Naive thymus-derived CD8-positive, alpha-beta T cell (primary cell): ENCODE measurements around the gene ANKRD60. TPM values are rescaled to one million over a fixed set of nuclear protein-coding genes. Genes with fewer than 3 reads are reported as not detected.

Experiments
- ATAC-seq, 2 donors: fragments of 150-1000 bp; cut with Tn5 transposase in 1 of 2; sonication (Bioruptor Pico), chemical (Tn5 transposase) in 1 of 2; 1 replicate in 1 of 2; 2 replicates in 1 of 2; pipeline ENCODE4 v1.10.0; 2021; ENCODE audit warnings: mild to moderate bottlenecking in 2 of 2, moderate library complexity in 2 of 2
- POLR2A ChIA-PET: fragments of 350-600 bp; sonication (Branson Sonifier 250); formaldehyde crosslinking; loops from one replicate; lab custom pipeline; 2021; ENCODE audit warnings: antibody characterized with exemption; lab: Charles Lee
- DNase-seq, 10 donors: peaks; one replicate each; pipeline versions ENCODE4 v3.0.0 to v3.0.0-alpha.2; 2020 to 2022
- H3K27ac Mint-ChIP-seq, 10 donors: one replicate each; pipeline ENCODE4 v1.8.0; 2020 to 2022; ENCODE audit warnings: mild to moderate bottlenecking in 10 of 10, mixed read lengths in 10 of 10, moderate library complexity in 4 of 10, inconsistent platforms in 1 of 10
- H3K27me3 Mint-ChIP-seq, 5 donors: one replicate each; pipeline ENCODE4 v1.8.0; 2021 to 2022; ENCODE audit warnings: mixed read lengths in 5 of 5
- H3K36me3 Mint-ChIP-seq, 3 donors: one replicate each; pipeline ENCODE4 v1.8.0; 2020 to 2022; ENCODE audit warnings: mixed read lengths in 3 of 3, mild to moderate bottlenecking in 2 of 3, inconsistent platforms in 1 of 3
- H3K4me1 Mint-ChIP-seq, 4 donors: one replicate each; pipeline ENCODE4 v1.8.0; 2021 to 2022; ENCODE audit warnings: mixed read lengths in 4 of 4
- H3K4me3 Mint-ChIP-seq, 10 donors: one replicate each; pipeline ENCODE4 v1.8.0; 2020 to 2022; ENCODE audit warnings: mild to moderate bottlenecking in 10 of 10, mixed read lengths in 10 of 10, moderate library complexity in 6 of 10, inconsistent platforms in 1 of 10
- H3K9me3 Mint-ChIP-seq, 9 donors: one replicate each; pipeline ENCODE4 v1.8.0; 2020 to 2022; ENCODE audit warnings: mixed read lengths in 9 of 9, mild to moderate bottlenecking in 3 of 9, inconsistent platforms in 1 of 9, moderate library complexity in 1 of 9
- polyA plus RNA-seq, 3 donors: library from polyadenylated mRNA; unstranded; fragments of 300-500 nt; fragmentation: Illumina TruSeq; gene quantifications; one replicate each; pipeline ENCODE4 v1.2.3, GENCODE V29; 2021
- total RNA-seq, 8 experiments: library from RNA in 2 of 8; stranded (reverse) in 2 of 8; gene quantifications; one replicate each; pipeline ENCODE4 v1.2.3 and lab custom pipeline; 2021 to 2026

ANKRD60 gene
- total and polyA plus RNA-seq, 5 experiments from 2014 or later, result not detected

DNA sequence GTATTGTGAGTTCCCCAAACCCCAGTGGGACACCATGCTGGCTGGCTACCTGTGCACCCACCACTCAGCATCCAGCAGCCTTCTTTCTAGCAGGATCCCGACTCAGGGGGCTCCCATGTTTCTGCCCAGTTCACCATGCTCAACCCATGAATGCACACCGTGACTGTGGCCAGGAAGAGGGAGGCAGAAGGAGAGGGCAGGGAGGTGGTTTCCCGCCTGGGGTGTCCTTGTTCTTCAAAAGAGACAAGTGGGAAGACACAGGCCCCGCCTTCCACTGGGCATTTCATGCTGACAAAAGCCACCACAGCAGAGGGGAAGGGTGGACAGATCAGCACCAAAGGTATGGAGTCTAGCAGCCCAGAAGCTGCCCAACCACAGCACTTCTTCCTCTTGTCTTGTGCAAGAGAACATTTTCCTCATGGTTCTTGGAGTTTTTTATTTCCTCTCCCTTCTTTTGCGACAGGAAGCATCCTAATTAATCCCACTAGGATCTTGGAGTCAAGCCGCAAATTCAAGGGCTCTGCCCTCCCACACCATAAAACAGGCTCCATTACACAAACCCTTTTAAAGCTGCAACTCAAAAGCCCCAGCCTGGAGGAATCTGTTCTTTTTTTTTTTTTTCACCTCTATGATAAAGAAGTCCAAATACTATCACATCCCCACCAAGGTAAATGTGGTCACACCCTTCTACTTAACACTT is 13.5 kb upstream of the ANKRD60 start:
- ATAC-seq, result no peak

GRCh38 chr20:58240471-58240870 is 12.0 kb upstream of the ANKRD60 start:
- POLR2A ChIA-PET, result interaction anchor here (1.7 kb wide), 1 partner anchor 411 kb away, joined by 6 read pairs; the partner anchor contains the start of gene STX16
- Mint-ChIP-seq H3K9me3 (no peaks in the 10 kb centered on the region), H3K4me3 (no peak overlapping the region), H3K27ac (no peak overlapping the region), H3K4me1 (peaks cover 2 to 16% (median 13%) of the 10 kb centered on the region in 4 donors), H3K36me3 (peaks cover 0 to 20% (median 13%) of the 10 kb centered on the region in 3 donors), H3K27me3 (no peaks in the 10 kb centered on the region)
- no peak for ATAC-seq
- no peak for DNase-seq

More for the DNA sequence above, 13.5 kb upstream of the ANKRD60 start:
- H3K27ac Mint-ChIP-seq, result peak overlapping the region in 2 of 10 donors; percentile 46 to 52
- H3K27me3 Mint-ChIP-seq, result no peaks in the 10 kb centered on the region
- peaks cover 2 to 10% (median 8%) of the 10 kb centered on the region in 4 donors for H3K4me1 Mint-ChIP-seq
- DNase-seq, result no peak
- POLR2A ChIA-PET, result interaction anchor here (0.5 to 0.6 kb wide), 2 partner anchors 133 to 764 kb away, joined by 4 to 7 read pairs; no protein-coding TSS in a partner anchor
- H3K4me3 Mint-ChIP-seq, result no peak overlapping the region
- H3K9me3 Mint-ChIP-seq, result no peaks in the 10 kb centered on the region
- peaks cover 0 to 34% (median 19%) of the 10 kb centered on the region in 3 donors for H3K36me3 Mint-ChIP-seq

DNA sequence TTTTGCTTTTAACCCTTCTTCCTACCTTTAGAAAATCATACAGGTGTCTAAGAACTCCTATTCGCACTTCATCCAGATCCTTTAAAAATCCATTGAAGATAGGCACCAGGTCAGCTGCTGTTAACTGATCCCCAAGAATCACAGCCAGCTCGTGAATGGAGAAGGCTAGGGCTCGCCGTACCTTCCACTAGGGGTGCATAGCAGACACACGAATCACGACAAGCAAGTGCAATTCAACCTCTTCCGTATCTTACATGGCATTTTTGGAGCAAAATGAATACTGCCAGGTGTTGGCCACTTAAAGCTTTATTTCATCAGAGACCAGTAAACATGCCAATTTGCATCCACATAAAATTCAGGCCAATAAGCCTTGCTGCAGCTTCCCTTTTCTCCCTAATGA is 10.8 kb upstream of the ANKRD60 start:
- Mint-ChIP-seq H3K4me3 (no peak overlapping the region), H3K4me1 (peaks cover 2 to 17% (median 15%) of the 10 kb centered on the region in 4 donors), H3K27me3 (no peaks in the 10 kb centered on the region), H3K9me3 (no peaks in the 10 kb centered on the region), H3K36me3 (peaks cover 0 to 7% (median 4%) of the 10 kb centered on the region in 3 donors), H3K27ac (peak overlapping the region in 5 of 10 donors; percentile 10 to 64 (median 38))
- ATAC-seq (no peak), DNase-seq (no peak)
- POLR2A ChIA-PET, result interaction anchor here (1.7 kb wide), 1 partner anchor 412 kb away, joined by 6 read pairs; the partner anchor contains the start of gene STX16

DNA sequence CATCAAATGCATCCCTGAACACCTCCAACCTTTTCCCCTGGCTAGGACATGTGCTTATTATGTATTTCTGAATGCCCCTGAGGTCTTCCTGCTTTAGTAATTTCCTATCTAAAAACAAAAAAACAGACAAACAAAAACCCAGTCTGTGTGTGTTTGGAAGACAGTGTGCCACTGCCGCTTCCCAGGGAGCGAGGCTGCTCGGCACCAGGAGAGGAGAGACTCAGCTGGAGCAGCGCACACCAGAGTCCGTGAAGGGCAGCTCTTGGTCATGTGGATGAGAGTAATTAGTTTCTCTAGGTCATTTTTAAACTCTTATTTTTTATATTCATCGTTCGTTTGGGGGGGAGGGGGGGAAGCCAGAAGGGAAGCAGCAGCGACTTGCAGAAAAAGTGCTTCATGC is 10.0 kb upstream of the ANKRD60 start:
- Mint-ChIP-seq H3K4me1 (peaks cover 2 to 17% (median 15%) of the 10 kb centered on the region in 4 donors), H3K27ac (peak overlapping the region in 6 of 10 donors; percentile 5 to 85 (median 52)), H3K9me3 (no peaks in the 10 kb centered on the region), H3K4me3 (no peak overlapping the region), H3K27me3 (no peaks in the 10 kb centered on the region), H3K36me3 (peaks cover 0 to 5% (median 4%) of the 10 kb centered on the region in 3 donors)
- ATAC-seq (no peak), DNase-seq (no peak)
- POLR2A ChIA-PET, result no interaction called here

GRCh38 chr20:58237318-58238132 is 9.1 kb upstream of the ANKRD60 start:
- POLR2A ChIA-PET, result interaction anchor here (1.6 kb wide), 1 partner anchor 414 kb away, joined by 5 read pairs; the partner anchor contains the start of gene STX16
- H3K27ac Mint-ChIP-seq, result peak overlapping the region; percentile 84 to 98 (median 94)
- H3K4me1 Mint-ChIP-seq, result peaks cover 2 to 17% (median 15%) of the 10 kb centered on the region in 4 donors
- peak overlapping the region; percentile 79 to 93 (median 92) for H3K4me3 Mint-ChIP-seq
- H3K27me3 Mint-ChIP-seq, result no peaks in the 10 kb centered on the region
- ATAC-seq, result no peak
- no peaks in the 10 kb centered on the region for H3K9me3 Mint-ChIP-seq
- H3K36me3 Mint-ChIP-seq, result peaks cover 0 to 2% (median 0%) of the 10 kb centered on the region in 3 donors
- no peak for DNase-seq

DNA sequence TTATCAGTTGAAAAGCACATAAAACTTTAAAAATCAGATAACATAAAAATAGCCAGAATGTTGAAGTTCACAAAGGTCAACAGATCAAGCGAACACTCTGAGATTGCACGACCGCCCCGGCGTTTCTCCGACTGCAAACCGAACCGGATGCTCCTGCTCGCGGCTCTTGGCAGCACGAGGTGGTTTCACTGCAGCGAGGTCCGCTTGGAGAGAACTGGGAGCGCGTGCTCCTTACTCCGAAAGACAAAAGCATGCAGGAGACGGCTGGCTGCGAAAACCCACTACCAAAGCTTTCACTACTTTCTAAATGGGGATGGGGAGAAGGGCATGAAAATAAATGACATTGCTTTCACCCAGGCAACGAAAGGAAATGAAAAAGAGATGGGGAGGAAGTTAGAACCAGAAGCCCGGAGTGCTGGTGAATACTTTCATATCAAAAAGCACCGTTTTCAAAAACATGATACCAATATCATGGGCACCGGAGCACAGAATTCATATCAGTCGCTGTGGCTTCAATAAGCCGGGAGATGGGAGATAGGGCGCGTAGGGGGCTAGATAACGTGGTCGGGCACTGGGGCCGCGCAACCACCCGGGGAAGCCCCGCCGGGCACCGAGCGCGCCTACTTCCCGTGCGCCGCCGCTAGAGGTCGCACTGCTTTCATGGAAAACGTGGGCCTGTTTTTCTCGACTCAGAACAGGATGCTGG is 8.3 kb upstream of the ANKRD60 start:
- Mint-ChIP-seq H3K4me3 (peak overlapping the region; percentile 79 to 93 (median 92)), H3K27ac (peak overlapping the region; percentile 84 to 98 (median 94)), H3K4me1 (peaks cover 2 to 17% (median 15%) of the 10 kb centered on the region in 4 donors), H3K27me3 (no peaks in the 10 kb centered on the region), H3K9me3 (no peaks in the 10 kb centered on the region), H3K36me3 (peaks cover 0 to 2% (median 0%) of the 10 kb centered on the region in 3 donors)
- DNase-seq (peak; percentile 69 to 89 (median 80)), ATAC-seq (peak; percentile 91 to 92)
- POLR2A ChIA-PET, result interaction anchor here (1.6 kb wide), 1 partner anchor 415 kb away, joined by 5 read pairs; the partner anchor contains the start of gene STX16

DNA sequence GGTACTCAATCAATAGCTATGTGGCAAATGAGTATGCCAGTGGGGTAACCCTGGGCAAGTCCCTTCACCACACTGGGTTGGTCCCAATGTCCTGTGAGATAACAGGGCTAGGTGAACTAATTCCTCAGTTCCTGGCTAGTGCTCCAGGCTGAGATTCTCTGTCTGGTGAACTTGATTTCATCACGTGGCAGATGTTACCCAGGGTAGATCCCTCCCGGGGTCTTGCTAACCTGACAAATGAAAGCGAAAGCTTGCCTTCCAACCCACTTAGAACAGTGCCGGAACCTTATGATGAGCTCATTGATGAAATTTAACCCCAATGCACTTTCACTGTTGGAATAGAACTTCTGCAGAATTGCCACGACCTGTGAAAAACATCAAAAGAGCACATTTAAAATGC is 6.6 kb upstream of the ANKRD60 start:
- peaks cover 0 to 9% (median 2%) of the 10 kb centered on the region in 5 donors for H3K27me3 Mint-ChIP-seq
- H3K36me3 Mint-ChIP-seq, result no peaks in the 10 kb centered on the region
- POLR2A ChIA-PET, result no interaction called here
- ATAC-seq (no peak), DNase-seq (no peak)
- H3K9me3 Mint-ChIP-seq, result no peaks in the 10 kb centered on the region
- peak overlapping the region in 1 of 10 donors; percentile 39 for H3K4me3 Mint-ChIP-seq
- H3K4me1 Mint-ChIP-seq, result peaks cover 2 to 17% (median 15%) of the 10 kb centered on the region in 4 donors
- H3K27ac Mint-ChIP-seq, result peak overlapping the region in 2 of 10 donors; percentile 21 to 27

DNA sequence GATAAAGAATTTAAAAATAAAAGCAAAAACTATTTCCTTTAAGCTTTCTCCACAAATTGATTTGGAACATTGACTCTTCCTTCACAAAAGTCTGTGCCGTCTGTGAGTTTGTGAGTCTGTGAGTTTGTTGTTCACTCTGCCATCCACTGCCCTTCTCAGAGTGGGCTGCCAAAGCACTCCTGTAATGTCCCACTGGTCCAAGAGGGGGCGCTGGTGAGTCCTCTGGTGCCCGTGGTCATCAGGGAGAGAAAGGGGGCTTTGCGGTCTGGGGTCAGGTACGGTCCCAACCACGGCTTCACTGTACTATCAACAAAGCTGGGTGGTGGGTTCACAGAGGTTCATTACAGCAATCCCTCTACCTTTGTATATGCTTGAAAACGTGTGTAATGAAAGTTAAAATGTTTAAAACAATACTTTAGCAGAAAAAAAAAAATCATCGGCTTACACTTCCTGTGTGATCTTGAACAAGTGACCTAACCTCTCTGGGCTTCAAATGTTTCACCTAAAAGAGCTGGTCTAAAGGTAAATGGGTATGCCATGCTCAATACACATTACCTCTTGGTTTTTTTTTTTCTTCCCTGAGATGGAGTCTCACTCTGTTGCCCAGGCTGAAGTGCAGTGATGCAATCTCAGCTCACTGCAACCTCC is 5.6 kb upstream of the ANKRD60 start:
- H3K4me3 Mint-ChIP-seq, result no peak overlapping the region
- no peaks in the 10 kb centered on the region for H3K9me3 Mint-ChIP-seq
- ATAC-seq (no peak), DNase-seq (peak in 8 of 10 donors; percentile 15 to 44 (median 39))
- peaks cover 5 to 19% (median 10%) of the 10 kb centered on the region in 5 donors for H3K27me3 Mint-ChIP-seq
- H3K27ac Mint-ChIP-seq, result peak overlapping the region in 2 of 10 donors; percentile 28 to 29
- H3K4me1 Mint-ChIP-seq, result peaks cover 6 to 21% (median 19%) of the 10 kb centered on the region in 4 donors
- POLR2A ChIA-PET, result no interaction called here
- H3K36me3 Mint-ChIP-seq, result peaks cover 0 to 5% (median 0%) of the 10 kb centered on the region in 3 donors

DNA sequence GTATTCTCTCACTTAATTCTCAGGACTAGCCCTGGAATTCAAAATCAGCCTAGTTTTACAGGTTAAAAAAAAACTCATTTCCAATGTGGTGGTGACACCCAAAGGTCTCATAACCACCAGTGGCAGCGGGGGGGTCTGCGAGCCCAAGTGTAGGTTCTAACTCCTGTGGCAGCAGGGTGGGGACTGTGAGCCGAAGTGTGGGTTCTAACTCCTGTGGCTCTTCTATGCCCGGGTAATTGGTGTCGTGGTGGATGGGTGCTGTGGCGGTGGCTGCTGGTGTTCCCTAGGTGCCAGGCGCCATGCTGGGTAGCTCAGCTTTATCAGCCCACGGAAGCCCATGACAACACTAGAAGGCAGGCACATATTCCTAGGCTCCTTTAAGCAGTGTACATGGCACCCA is 4.9 kb upstream of the ANKRD60 start:
- Mint-ChIP-seq H3K4me1 (peaks cover 6 to 25% (median 23%) of the 10 kb centered on the region in 4 donors), H3K4me3 (no peak overlapping the region), H3K36me3 (peaks cover 0 to 5% (median 0%) of the 10 kb centered on the region in 3 donors), H3K9me3 (no peaks in the 10 kb centered on the region), H3K27ac (peak overlapping the region in 1 of 10 donors; percentile 48), H3K27me3 (peaks cover 9 to 23% (median 14%) of the 10 kb centered on the region in 5 donors)
- POLR2A ChIA-PET, result no interaction called here
- DNase-seq (no peak), ATAC-seq (no peak)

DNA sequence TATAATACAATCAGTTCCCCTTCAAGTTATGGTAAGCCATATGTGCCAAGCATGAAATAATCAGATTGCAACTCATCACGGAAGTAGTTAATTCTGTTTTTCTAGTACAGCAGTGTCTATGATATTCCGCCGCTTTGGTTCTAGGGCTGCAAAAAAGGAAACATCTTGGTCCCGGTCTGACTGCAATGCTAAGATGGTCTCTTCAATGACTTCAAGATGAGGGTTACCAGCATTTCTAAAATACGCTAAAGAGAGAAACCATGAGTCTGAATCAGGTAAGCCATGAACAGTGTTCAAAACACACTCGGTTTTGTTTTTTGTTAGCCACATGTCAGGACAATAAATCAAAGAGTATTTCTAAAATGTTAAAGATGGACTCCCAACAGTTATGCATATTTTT is 3.2 kb upstream of the ANKRD60 start:
- peaks cover 8 to 20% (median 15%) of the 10 kb centered on the region in 4 donors for H3K4me1 Mint-ChIP-seq
- peaks cover 0 to 11% (median 6%) of the 10 kb centered on the region in 3 donors for H3K36me3 Mint-ChIP-seq
- H3K27ac Mint-ChIP-seq, result peak overlapping the region in 1 of 10 donors; percentile 61
- H3K9me3 Mint-ChIP-seq, result no peaks in the 10 kb centered on the region
- POLR2A ChIA-PET, result no interaction called here
- no peak for ATAC-seq
- peak in 2 of 10 donors; percentile 29 to 37 for DNase-seq
- H3K4me3 Mint-ChIP-seq, result no peak overlapping the region
- peaks cover 23 to 38% (median 25%) of the 10 kb centered on the region in 5 donors for H3K27me3 Mint-ChIP-seq

DNA sequence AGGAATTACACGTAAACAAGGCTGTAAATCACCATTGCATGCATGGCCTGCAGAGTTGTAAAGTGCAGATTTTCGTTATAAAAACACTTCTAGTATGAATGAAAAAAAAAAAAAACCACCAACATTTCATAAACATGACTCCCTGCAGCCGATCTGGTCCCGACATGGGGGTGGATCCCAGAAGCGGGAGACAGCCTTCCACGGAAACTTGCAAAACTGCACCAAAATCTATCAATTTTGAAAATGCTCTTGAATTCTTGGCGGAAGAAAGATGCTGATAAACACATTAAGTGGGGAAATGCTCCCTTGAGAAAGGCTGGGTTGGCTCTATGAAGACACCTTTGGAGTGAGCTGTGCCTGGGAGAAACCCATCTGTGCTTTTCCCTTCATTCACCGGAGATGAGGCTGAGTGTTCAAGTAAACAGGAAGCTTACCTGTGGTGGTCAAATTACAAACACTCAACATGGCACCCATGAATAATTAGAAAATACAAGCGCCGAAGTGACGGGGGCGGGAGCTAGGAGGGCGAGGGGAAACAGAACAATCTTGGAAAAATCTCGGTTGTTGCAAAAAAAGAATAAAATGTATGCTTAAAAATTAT is 845 bp upstream of the ANKRD60 start:
- ATAC-seq (no peak), DNase-seq (no peak)
- peaks cover 33 to 62% (median 44%) of the 10 kb centered on the region in 5 donors for H3K27me3 Mint-ChIP-seq
- POLR2A ChIA-PET, result interaction anchor here (0.6 to 0.7 kb wide), 2 partner anchors 29 to 732 kb away, joined by 3 read pairs; no protein-coding TSS in a partner anchor
- H3K36me3 Mint-ChIP-seq, result peaks cover 0 to 13% (median 8%) of the 10 kb centered on the region in 3 donors
- H3K9me3 Mint-ChIP-seq, result no peaks in the 10 kb centered on the region
- peaks cover 8 to 14% (median 10%) of the 10 kb centered on the region in 4 donors for H3K4me1 Mint-ChIP-seq
- peak overlapping the region in 7 of 10 donors; percentile 57 to 95 (median 90) for H3K27ac Mint-ChIP-seq
- peak overlapping the region; percentile 63 to 79 (median 68) for H3K4me3 Mint-ChIP-seq
